PC-9 (cell line): ENCODE measurements around the gene TMCC1.

Experiments
- EZH2 ChIP-seq: fragments of 200-600 bp; sonication (generic); IDR thresholded peaks from 2 replicates; pipeline ENCODE4 v1.8.0; 2017; ENCODE audit warnings: antibody characterized with exemption, low read depth
- TF ChIP-seq, protein P1 (sequence below): fragments of 200-600 bp; sonication (generic); conservative IDR thresholded peaks from 2 replicates; pipeline ENCODE4 v1.6.1; 2017; ENCODE audit warnings: mixed run types, antibody characterized with exemption, mild to moderate bottlenecking, moderate library complexity

DNA sequence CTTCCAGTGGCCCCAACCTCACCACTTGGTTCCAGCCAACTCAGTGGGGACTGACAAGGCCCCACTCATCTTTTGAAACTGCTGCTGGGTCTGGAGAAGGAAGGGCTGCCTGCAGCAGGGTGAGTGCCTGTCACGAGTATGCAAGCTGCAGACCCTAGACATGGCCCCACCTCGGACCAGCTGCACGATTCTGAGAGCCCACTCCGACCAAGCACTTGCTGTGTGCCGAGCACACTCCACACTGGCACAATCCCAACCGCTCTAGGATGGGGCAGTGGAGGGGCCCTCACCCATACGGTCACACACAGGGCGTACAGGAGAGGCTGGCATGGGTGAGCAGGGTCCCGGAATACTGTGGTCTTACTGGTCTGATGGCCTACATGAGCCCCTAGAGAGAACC, 279.1 kb downstream of the TMCC1 start:
- TF ChIP-seq, protein P1, sequence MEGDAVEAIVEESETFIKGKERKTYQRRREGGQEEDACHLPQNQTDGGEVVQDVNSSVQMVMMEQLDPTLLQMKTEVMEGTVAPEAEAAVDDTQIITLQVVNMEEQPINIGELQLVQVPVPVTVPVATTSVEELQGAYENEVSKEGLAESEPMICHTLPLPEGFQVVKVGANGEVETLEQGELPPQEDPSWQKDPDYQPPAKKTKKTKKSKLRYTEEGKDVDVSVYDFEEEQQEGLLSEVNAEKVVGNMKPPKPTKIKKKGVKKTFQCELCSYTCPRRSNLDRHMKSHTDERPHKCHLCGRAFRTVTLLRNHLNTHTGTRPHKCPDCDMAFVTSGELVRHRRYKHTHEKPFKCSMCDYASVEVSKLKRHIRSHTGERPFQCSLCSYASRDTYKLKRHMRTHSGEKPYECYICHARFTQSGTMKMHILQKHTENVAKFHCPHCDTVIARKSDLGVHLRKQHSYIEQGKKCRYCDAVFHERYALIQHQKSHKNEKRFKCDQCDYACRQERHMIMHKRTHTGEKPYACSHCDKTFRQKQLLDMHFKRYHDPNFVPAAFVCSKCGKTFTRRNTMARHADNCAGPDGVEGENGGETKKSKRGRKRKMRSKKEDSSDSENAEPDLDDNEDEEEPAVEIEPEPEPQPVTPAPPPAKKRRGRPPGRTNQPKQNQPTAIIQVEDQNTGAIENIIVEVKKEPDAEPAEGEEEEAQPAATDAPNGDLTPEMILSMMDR, result no peak
- TF ChIP-seq EZH2, result no peak
